Measurements from ENCODE around the gene ADIRF. TPM values are rescaled to one million over a fixed set of nuclear protein-coding genes. Genes with fewer than 3 reads are reported as not detected.

The ADIRF gene
- total RNA-seq, 1 donor from 2014 or later, result not detected

DNA sequence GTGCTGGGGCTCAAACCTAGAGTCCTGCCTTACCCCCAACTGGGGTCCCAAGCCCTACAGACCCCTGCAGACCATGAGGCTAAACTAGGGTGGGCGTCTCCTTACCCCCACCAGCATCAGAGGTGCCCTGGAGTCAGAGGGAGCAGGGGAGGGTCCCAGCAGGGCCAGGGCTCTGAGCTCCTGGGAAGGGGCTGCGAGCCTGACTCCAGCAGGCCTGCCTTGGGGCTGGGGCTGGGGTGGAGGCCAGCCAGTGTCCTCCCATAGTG is 8.6 kb upstream of the ADIRF start:
- no peak for DNase-seq (ENCODE audit: low spot score)
- H3K27me3 Mint-ChIP-seq (ENCODE audit: low read depth), result no peaks in the 10 kb centered on the region
- no peak overlapping the region for H3K27ac Mint-ChIP-seq
- no peaks in the 10 kb centered on the region for H3K9me3 Mint-ChIP-seq
- H3K4me3 Mint-ChIP-seq (ENCODE audit: low read depth), result no peak overlapping the region
- intact Hi-C loops (cut with micrococcal nuclease), result loop anchor here (5.0 kb wide), 1 partner anchor 247 kb away; no protein-coding TSS in a partner anchor
- peaks cover 2% of the 10 kb centered on the region for H3K4me1 Mint-ChIP-seq (ENCODE audit: low read depth)
- H3K36me3 Mint-ChIP-seq (ENCODE audit: low read depth), result no peaks in the 10 kb centered on the region

DNA sequence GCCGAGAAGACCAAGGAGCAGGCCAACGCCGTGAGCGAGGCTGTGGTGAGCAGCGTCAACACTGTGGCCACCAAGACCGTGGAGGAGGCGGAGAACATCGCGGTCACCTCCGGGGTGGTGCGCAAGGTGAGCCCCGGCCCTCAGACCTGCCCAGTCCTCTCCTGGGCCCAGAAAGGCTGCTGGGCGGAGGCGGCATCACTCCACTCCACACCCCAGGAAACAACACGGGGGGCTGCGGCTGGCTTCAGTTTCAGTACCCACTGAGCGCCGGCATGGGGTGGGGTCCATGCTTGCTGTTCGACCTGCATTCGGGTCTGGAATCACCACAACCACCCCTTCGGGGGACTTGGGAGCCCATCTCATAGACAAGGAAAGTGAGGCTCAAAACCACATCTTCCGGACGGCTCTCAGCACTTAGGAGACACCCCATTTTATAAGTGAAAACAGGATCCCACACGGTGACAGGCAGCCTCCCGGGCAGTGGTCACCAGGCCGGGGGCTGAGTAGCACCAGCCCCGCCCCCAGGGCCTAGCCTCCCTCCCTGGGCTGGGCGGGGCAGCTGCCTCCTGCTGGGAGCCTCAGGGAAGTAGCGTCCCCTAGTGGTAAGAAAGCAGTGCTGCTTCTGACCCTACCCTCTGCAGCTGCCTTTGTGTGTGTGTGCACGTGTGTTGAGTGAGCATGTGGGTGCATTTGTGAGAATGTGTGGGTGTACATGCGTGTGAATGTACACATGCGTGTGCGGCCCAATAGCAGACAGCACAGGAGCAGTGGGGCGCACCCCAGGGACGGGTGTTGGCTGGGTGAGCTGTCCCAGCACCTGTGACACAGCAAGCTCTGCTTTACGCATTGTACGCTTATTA is 8.0 kb upstream of the ADIRF start:
- Mint-ChIP-seq H3K9me3 (no peaks in the 10 kb centered on the region), H3K36me3 (ENCODE audit: low read depth) (no peaks in the 10 kb centered on the region), H3K4me1 (ENCODE audit: low read depth) (peaks cover 2% of the 10 kb centered on the region), H3K27ac (no peak overlapping the region), H3K27me3 (ENCODE audit: low read depth) (no peaks in the 10 kb centered on the region), H3K4me3 (ENCODE audit: low read depth) (no peak overlapping the region)
- intact Hi-C loops (cut with micrococcal nuclease), result loop anchor here (5.0 kb wide), 1 partner anchor 248 kb away; no protein-coding TSS in a partner anchor
- peak; percentile 25 for DNase-seq (ENCODE audit: low spot score)

DNA sequence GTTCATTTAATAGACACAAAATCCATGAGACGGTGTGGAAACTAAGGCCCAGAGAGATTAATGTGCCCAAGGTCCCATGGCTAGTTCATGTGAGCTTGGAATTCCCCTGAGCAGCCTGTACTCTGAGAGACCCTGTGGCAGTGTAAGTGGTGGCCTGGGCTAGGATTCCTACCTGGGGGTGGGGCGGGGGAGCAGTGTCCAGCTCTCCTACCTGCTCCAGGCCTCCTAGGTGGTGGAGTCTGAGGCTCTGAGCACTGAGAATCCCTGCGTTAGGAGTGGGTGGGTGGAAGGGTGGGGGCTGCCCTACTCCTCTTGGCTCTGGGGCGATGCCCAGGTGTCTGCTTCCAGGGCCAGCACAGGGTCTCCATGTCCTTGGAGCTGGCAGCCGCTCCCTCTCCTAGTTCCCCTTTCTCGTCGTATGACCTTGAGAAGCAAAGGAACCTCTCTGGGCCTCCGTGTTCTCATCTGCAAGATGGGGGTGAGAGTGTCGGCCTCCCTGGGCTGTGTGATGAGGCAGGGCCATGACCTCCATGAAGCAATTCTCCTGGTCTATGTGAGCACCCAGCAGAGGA is 7.3 kb upstream of the ADIRF start:
- DNase-seq (ENCODE audit: low spot score), result no peak
- Mint-ChIP-seq H3K27ac (no peak overlapping the region), H3K4me1 (ENCODE audit: low read depth) (peaks cover 6% of the 10 kb centered on the region), H3K36me3 (ENCODE audit: low read depth) (no peaks in the 10 kb centered on the region), H3K4me3 (ENCODE audit: low read depth) (no peak overlapping the region), H3K27me3 (ENCODE audit: low read depth) (no peaks in the 10 kb centered on the region), H3K9me3 (no peaks in the 10 kb centered on the region)
- intact Hi-C loops (cut with micrococcal nuclease), result loop anchor here (5.0 kb wide), 1 partner anchor 249 kb away; no protein-coding TSS in a partner anchor

DNA sequence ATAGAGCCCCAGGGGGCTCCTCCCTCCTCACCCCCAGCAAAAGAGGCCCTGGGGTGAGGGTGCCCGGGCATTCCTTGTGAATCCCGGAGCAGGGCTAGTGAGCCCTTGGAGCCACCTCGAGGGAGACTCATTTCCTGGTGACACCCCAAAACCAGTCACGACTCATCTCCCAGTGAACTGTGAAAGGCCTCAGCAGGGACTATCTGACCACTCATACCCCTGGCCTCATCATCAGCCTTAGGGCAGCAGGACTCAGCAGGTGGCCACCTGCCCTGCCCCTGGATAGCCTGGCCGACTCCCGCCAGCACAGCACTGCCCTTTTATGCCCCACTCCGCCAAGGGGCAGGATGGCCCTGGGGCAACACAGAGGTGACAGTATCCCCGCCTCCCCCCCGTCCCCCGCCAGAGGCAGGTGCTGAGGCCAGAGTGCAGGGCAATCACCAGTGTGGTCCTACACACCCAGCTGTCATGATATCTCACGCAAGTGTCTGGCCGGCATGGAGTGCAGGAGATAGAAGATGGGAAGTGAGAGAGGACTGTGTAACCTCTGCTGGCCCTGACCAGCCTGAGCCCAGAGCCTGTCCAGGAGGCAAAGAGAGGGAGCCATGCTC is 6.7 kb upstream of the ADIRF start:
- no peak for DNase-seq (ENCODE audit: low spot score)

DNA sequence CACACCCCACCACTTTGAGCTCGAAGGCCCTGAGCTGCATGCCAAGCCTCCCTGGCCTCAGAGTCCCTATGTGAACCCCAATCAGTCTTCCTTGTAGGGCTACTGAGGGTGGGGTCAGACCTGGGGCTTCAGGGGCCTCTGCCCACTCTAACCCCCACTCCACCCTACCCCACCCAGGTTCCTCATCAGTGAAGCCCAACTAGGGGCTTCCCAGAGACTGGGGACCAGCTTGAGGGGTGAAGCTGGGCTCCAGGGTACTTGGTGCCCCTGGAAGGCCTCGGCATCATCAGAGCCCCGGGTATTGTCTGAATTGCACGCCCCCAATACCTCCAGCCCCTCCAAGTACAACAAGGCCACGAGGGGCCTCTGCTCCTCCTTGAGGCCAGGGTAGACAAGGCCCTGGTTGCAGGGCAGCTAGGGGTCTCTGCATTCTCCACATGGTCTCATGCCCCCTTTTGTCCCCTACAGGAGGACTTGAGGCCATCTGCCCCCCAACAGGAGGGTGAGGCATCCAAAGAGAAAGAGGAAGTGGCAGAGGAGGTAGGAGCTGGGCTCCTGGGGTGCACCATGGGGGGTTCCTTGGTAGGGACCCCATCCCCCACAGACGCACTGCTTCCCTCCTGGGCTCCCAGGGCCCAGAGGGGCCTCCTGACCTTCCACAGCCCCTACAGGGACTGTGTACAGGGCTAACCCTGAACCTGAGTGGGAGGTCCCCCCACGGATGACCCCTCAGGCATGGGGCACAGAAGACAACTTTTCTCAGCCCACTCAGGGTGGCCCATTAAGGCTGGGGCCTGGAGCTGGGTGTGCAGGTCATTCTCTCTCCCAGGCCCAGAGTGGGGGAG is 5.9 kb upstream of the ADIRF start:
- no peak overlapping the region for H3K27ac Mint-ChIP-seq
- H3K36me3 Mint-ChIP-seq (ENCODE audit: low read depth), result no peaks in the 10 kb centered on the region
- no peak for DNase-seq (ENCODE audit: low spot score)
- no peaks in the 10 kb centered on the region for H3K9me3 Mint-ChIP-seq
- intact Hi-C loops (cut with micrococcal nuclease), result loop anchor here (5.0 kb wide), 1 partner anchor 250 kb away; no protein-coding TSS in a partner anchor
- H3K4me1 Mint-ChIP-seq (ENCODE audit: low read depth), result peaks cover 16% of the 10 kb centered on the region
- no peaks in the 10 kb centered on the region for H3K27me3 Mint-ChIP-seq (ENCODE audit: low read depth)
- no peak overlapping the region for H3K4me3 Mint-ChIP-seq (ENCODE audit: low read depth)

More for the DNA sequence above, 6.7 kb upstream of the ADIRF start:
- Mint-ChIP-seq H3K27ac (no peak overlapping the region), H3K9me3 (no peaks in the 10 kb centered on the region), H3K4me1 (ENCODE audit: low read depth) (peaks cover 13% of the 10 kb centered on the region), H3K4me3 (ENCODE audit: low read depth) (no peak overlapping the region), H3K36me3 (ENCODE audit: low read depth) (no peaks in the 10 kb centered on the region), H3K27me3 (ENCODE audit: low read depth) (no peaks in the 10 kb centered on the region)
- intact Hi-C loops (cut with micrococcal nuclease), result loop anchor here (5.0 kb wide), 1 partner anchor 249 kb away; no protein-coding TSS in a partner anchor

DNA sequence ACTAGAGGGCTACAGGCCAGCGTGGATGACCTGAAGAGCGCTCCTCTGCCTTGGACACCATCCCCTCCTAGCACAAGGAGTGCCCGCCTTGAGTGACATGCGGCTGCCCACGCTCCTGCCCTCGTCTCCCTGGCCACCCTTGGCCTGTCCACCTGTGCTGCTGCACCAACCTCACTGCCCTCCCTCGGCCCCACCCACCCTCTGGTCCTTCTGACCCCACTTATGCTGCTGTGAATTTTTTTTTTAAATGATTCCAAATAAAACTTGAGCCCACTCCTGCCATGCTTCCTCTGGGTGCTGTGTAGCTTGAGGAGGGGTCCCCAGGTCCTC is 5.3 kb upstream of the ADIRF start:
- no peak for DNase-seq (ENCODE audit: low spot score)
- Mint-ChIP-seq H3K36me3 (ENCODE audit: low read depth) (no peaks in the 10 kb centered on the region), H3K4me1 (ENCODE audit: low read depth) (peaks cover 16% of the 10 kb centered on the region), H3K27me3 (ENCODE audit: low read depth) (peaks cover 2% of the 10 kb centered on the region), H3K4me3 (ENCODE audit: low read depth) (no peak overlapping the region), H3K9me3 (no peaks in the 10 kb centered on the region), H3K27ac (no peak overlapping the region)
- intact Hi-C loops (cut with micrococcal nuclease), result loop anchor here (5.0 kb wide), 1 partner anchor 251 kb away; no protein-coding TSS in a partner anchor

DNA sequence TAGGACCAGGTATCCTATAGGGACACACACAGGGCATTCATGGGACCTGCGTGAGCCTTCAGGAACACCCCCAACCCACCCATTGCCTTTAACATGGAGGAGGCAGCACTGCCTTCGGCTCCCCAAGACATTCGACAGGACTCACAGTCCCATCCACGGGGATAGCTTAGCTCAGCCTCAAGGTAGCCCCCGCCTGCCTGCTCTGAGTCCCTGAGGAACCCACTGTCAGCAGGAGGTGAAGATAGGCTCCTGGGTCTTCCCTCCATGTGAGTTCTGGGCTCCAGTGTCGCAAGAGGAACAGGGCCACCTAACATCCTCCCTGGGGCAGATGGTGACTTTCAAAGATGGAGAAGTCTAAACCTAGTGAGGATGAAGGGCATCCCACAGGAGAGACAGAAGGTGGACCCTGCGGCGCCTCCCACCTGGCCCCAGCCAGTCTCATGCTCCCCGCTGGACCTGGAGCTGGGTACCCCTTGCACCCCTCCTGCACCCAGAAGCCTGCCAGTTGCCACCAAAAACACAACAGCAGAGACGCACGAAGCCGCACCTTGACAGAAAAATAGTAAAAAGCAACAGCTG is 4.9 kb upstream of the ADIRF start:
- intact Hi-C loops (cut with micrococcal nuclease), result loop anchor here (5.0 kb wide), 1 partner anchor 251 kb away; no protein-coding TSS in a partner anchor
- H3K4me3 Mint-ChIP-seq (ENCODE audit: low read depth), result no peak overlapping the region
- DNase-seq (ENCODE audit: low spot score), result no peak

DNA sequence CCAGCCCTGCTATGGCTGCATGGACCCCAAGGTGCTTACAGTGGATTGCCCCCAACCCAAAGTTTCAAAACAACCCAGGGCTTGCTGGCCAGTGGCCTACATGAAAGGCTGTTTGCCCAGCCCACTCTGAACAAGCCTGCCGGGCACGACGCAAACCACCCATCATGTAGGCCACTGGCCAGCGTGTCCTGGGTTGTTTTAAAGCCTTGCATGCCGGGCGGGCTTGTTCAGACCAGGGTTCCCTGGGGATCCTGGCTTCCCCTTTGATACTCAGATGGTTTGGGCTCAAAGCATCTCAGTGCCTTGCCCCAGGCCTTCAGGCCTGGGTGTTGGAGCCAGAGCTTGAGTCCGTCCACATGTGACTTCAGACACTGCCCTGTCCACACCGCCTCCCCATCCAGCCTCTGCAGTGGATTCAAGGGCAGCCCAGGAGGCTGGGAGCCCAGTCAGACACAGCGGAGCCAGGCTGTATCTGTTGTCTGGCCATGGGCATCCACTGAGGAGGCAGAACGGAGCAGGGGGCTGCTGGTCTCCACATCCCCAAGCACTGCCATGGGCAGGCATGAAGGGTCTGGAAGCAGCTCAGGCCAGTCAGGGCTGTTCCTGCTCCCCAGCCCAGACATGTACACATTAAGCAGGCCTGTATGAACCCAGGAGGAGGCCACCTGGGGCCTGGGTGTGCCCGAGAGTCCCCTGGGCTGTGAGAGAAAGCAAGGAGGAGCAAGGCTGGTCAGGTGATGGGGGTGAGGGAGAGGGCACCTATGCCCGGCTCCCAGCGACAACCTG is 4.0 kb upstream of the ADIRF start:
- Mint-ChIP-seq H3K27ac (no peak overlapping the region), H3K4me1 (ENCODE audit: low read depth) (peaks cover 16% of the 10 kb centered on the region), H3K9me3 (no peaks in the 10 kb centered on the region), H3K36me3 (ENCODE audit: low read depth) (no peaks in the 10 kb centered on the region), H3K27me3 (ENCODE audit: low read depth) (peaks cover 7% of the 10 kb centered on the region), H3K4me3 (ENCODE audit: low read depth) (no peak overlapping the region)
- intact Hi-C loops (cut with micrococcal nuclease), result loop anchor here (5.0 kb wide), 1 partner anchor 252 kb away; no protein-coding TSS in a partner anchor
- no peak for DNase-seq (ENCODE audit: low spot score)

More for the DNA sequence above, 4.9 kb upstream of the ADIRF start:
- Mint-ChIP-seq H3K27ac (no peak overlapping the region), H3K9me3 (no peaks in the 10 kb centered on the region), H3K4me1 (ENCODE audit: low read depth) (peaks cover 16% of the 10 kb centered on the region), H3K36me3 (ENCODE audit: low read depth) (no peaks in the 10 kb centered on the region), H3K27me3 (ENCODE audit: low read depth) (peaks cover 2% of the 10 kb centered on the region)

DNA sequence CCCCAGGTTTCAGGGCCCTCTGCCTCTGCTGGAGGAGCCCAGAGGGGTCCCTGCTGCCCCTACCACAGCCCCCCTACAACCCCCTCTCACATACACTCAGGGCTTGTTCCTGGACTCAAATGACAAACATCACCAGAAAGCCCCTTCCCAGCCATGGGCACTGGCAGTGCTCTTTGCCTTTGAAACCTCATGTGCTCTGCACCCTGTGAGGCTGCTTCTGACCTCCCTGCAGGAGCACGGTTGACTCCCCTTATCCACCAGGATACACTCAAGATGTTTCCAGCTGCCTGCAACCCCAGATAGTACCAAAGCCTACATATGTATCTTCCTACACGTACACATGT is 3.5 kb upstream of the ADIRF start:
- intact Hi-C loops (cut with micrococcal nuclease), result loop anchor here (5.0 kb wide), 1 partner anchor 253 kb away; no protein-coding TSS in a partner anchor
- Mint-ChIP-seq H3K9me3 (no peaks in the 10 kb centered on the region), H3K27ac (no peak overlapping the region), H3K4me1 (ENCODE audit: low read depth) (peaks cover 16% of the 10 kb centered on the region), H3K36me3 (ENCODE audit: low read depth) (no peaks in the 10 kb centered on the region), H3K4me3 (ENCODE audit: low read depth) (no peak overlapping the region), H3K27me3 (ENCODE audit: low read depth) (peaks cover 10% of the 10 kb centered on the region)
- DNase-seq (ENCODE audit: low spot score), result no peak

DNA sequence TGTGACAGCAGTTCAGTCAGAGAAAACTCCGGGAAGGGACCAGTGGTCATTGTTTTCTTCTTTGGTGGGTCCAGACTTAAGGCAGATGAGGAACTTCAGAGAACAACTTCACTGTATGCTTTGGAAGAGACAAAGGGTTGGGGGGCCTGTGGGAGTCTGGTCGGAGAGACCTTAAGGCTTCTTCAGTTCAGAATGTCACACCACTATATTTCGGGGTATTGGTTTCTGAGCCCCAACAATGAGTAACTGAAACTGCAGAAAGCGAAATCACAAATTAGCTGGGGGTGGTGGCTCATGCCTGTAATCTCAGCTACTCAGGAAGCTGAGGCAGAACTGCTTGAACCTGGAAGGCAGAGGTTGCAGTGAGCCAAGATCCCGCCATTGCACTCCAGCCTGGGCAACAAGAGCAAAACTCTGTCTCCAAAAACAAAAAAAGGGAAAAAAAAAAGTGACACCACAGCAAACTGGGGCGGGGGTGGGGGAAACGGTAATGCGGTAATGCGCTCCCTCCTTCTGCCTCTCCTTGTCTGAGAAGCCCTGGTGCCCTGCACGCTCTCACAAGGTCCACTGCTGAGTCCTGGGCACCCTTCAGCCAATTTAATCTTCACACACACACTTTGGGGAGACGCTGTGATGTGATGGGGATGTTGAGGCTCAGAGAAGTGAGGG is 2.2 kb upstream of the ADIRF start:
- DNase-seq (ENCODE audit: low spot score), result no peak
- H3K4me3 Mint-ChIP-seq (ENCODE audit: low read depth), result peak overlapping the region; percentile 43
- H3K27ac Mint-ChIP-seq, result peak overlapping the region; percentile 43
- peaks cover 18% of the 10 kb centered on the region for H3K4me1 Mint-ChIP-seq (ENCODE audit: low read depth)
- no peaks in the 10 kb centered on the region for H3K9me3 Mint-ChIP-seq
- intact Hi-C loops (cut with micrococcal nuclease), result loop anchor here (1.0 kb wide), 1 partner anchor 27 kb away; no protein-coding TSS in a partner anchor
- no peaks in the 10 kb centered on the region for H3K36me3 Mint-ChIP-seq (ENCODE audit: low read depth)
- peaks cover 18% of the 10 kb centered on the region for H3K27me3 Mint-ChIP-seq (ENCODE audit: low read depth)

DNA sequence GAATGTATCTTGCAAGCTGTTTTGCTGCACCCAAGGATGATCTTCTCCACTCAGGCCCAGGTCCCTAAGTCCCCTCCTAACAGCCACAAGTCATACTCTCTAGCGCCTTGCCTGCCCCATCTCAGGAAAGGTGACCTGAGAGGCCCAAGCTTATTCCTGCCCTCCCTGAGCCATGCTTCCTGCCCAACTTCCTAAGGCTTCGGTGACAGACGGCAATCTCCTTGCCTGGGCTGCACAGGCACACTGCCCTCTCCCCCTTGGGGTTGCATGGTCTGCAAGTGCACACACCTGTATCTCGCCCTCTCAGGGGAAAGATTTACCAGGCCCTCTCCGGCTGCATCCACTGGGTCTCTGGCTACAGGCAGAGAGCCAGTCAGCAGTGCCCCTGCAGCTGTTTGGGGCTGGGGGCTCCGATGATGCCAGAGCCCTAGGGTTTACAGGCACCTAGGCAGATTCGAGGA is 771 bp upstream of the ADIRF start:
- intact Hi-C loops (cut with micrococcal nuclease), result no loop called here
- peaks cover 20% of the 10 kb centered on the region for H3K27me3 Mint-ChIP-seq (ENCODE audit: low read depth)
- no peak overlapping the region for H3K4me3 Mint-ChIP-seq (ENCODE audit: low read depth)
- no peak overlapping the region for H3K27ac Mint-ChIP-seq
- peak; percentile 8 for DNase-seq (ENCODE audit: low spot score)
- no peaks in the 10 kb centered on the region for H3K9me3 Mint-ChIP-seq
- peaks cover 22% of the 10 kb centered on the region for H3K4me1 Mint-ChIP-seq (ENCODE audit: low read depth)
- no peaks in the 10 kb centered on the region for H3K36me3 Mint-ChIP-seq (ENCODE audit: low read depth)

Data from activated T-helper 2 cell treated with anti-CD3 and anti-CD28 coated beads, Interferon-gamma antibody, Interleukin-2, Interleukin-4, amounts not matched to agents 10 μg/mL and 5 μg/mL and 100 μg/mL, durations not matched to agents 14 hours and 24 hours and 36 hours (primary cell).